HEK293 (cell line): ENCODE data around the gene ARPC2.
A peak's percentile ranks its signal among the peaks of the same experiment; 100 is the strongest.

Experiments used
- CTCF ChIA-PET: fragments of 350-600 bp; formaldehyde crosslinking; extraction: SDS; loops from one replicate; lab custom pipeline; 2021; ENCODE audit warnings: antibody characterized with exemption; lab: Yijun Ruan, JAX
- POLR2A ChIA-PET: fragments of 300-600 bp; formaldehyde crosslinking; extraction: SDS; loops from one replicate; lab custom pipeline; 2020; ENCODE audit warnings: antibody characterized with exemption, inconsistent platforms; lab: Yijun Ruan, JAX
- H3K27ac ChIP-seq: fragments of 200-500 bp; sonication (Bioruptor generic); 2 replicates; pipeline ENCODE4 v1.5.1; 2014; ENCODE audit warnings: low read depth, low read length, control low read depth, inconsistent platforms; ENCODE audit errors: extremely low read depth
- H3K36me3 ChIP-seq, 2 experiments: fragments of 200-500 bp in 1 of 2; sonication (Bioruptor generic) in 1 of 2; 1 replicate in 1 of 2; 2 replicates in 1 of 2; pipeline ENCODE4 v1.5.1; 2014 to 2017; ENCODE audit warnings: inconsistent platforms in 2 of 2, low read length in 2 of 2; ENCODE audit not compliant: control insufficient read depth in 2 of 2, insufficient read depth in 1 of 2
- H3K4me1 ChIP-seq: fragments of 200-500 bp; sonication (Bioruptor generic); 2 replicates; pipeline ENCODE4 v1.5.1; 2014; ENCODE audit warnings: mild to moderate bottlenecking, low read length, inconsistent platforms; ENCODE audit not compliant: control insufficient read depth, insufficient read depth
- H3K4me3 ChIP-seq: 2 replicates; pipeline ENCODE4 v1.5.1; 2011; ENCODE audit warnings: low read depth, mild to moderate bottlenecking, control low read depth, low read length, moderate library complexity
- H3K9me3 ChIP-seq: fragments of 200-500 bp; sonication (Bioruptor generic); 2 replicates; pipeline ENCODE4 v1.5.1; 2014; ENCODE audit warnings: low read depth, low read length, inconsistent platforms; ENCODE audit not compliant: control insufficient read depth, insufficient read depth
- CTCF ChIP-seq: fragments of 450-650 bp; formaldehyde crosslinking; IDR thresholded peaks from 2 replicates; pipeline ENCODE4 v1.5.1; 2016; ENCODE audit warnings: missing biosample characterization, missing genetic modification characterization
- EGR2 ChIP-seq: fragments of 450-650 bp; formaldehyde crosslinking; IDR thresholded peaks from 2 replicates; pipeline ENCODE4 v1.5.1; 2016; ENCODE audit warnings: low read depth, missing biosample characterization, missing genetic modification characterization
- GLI2 ChIP-seq: fragments of 450-650 bp; formaldehyde crosslinking; IDR thresholded peaks from 2 replicates; pipeline ENCODE4; 2017; ENCODE audit warnings: missing biosample characterization, missing genetic modification characterization, low read depth, borderline replicate concordance
- PATZ1 ChIP-seq: fragments of 450-650 bp; formaldehyde crosslinking; IDR thresholded peaks from 2 replicates; pipeline ENCODE4 v1.5.1; 2016; ENCODE audit warnings: missing biosample characterization, missing genetic modification characterization
- PRDM10 ChIP-seq: fragments of 450-650 bp; formaldehyde crosslinking; IDR thresholded peaks from 2 replicates; pipeline ENCODE4 v1.5.1; 2016; ENCODE audit warnings: missing biosample characterization, missing genetic modification characterization
- SP2 ChIP-seq: fragments of 450-650 bp; formaldehyde crosslinking; IDR thresholded peaks from 2 replicates; pipeline ENCODE4 v1.5.1; 2016; ENCODE audit warnings: missing biosample characterization, missing genetic modification characterization
- TSHZ1 ChIP-seq: fragments of 450-650 bp; formaldehyde crosslinking; IDR thresholded peaks from 2 replicates; pipeline ENCODE4 v1.5.1; 2016; ENCODE audit warnings: missing biosample characterization, missing genetic modification characterization, borderline replicate concordance
- ZBTB11 ChIP-seq: fragments of 450-650 bp; formaldehyde crosslinking; conservative IDR thresholded peaks from 2 replicates; pipeline ENCODE4 v1.5.1; 2016; ENCODE audit warnings: low read depth, missing biosample characterization, missing genetic modification characterization
- ZEB2 ChIP-seq: fragments of 450-650 bp; formaldehyde crosslinking; IDR thresholded peaks from 2 replicates; pipeline ENCODE4 v1.5.1; 2016; ENCODE audit warnings: missing biosample characterization, missing genetic modification characterization
- ZFHX2 ChIP-seq: fragments of 450-650 bp; formaldehyde crosslinking; conservative IDR thresholded peaks from 2 replicates; pipeline ENCODE4 v1.5.1; 2016; ENCODE audit warnings: missing biosample characterization, missing genetic modification characterization
- ZNF138 ChIP-seq: fragments of 450-650 bp; formaldehyde crosslinking; IDR thresholded peaks from 2 replicates; pipeline ENCODE4 v1.5.1; 2016; ENCODE audit warnings: missing biosample characterization, missing genetic modification characterization, borderline replicate concordance
- ZNF202 ChIP-seq: fragments of 450-650 bp; formaldehyde crosslinking; IDR thresholded peaks from 2 replicates; pipeline ENCODE4 v1.5.1; 2016; ENCODE audit warnings: missing biosample characterization, missing genetic modification characterization, borderline replicate concordance
- ZNF26 ChIP-seq: fragments of 450-650 bp; formaldehyde crosslinking; IDR thresholded peaks from 2 replicates; pipeline ENCODE4 v1.5.1; 2016; ENCODE audit warnings: missing biosample characterization, missing genetic modification characterization
- ZNF610 ChIP-seq: fragments of 450-650 bp; formaldehyde crosslinking; IDR thresholded peaks from 2 replicates; pipeline ENCODE4 v1.5.1; 2016; ENCODE audit warnings: missing biosample characterization, missing genetic modification characterization, borderline replicate concordance
- ZSCAN5A ChIP-seq: fragments of 450-650 bp; formaldehyde crosslinking; IDR thresholded peaks from 2 replicates; pipeline ENCODE4 v1.5.1; 2016; ENCODE audit warnings: missing biosample characterization, missing genetic modification characterization

The ARPC2 gene

GRCh38 chr2:218216674-218217359 lies at the start of gene ARPC2 (continued):
- TF ChIP-seq PATZ1 (tag by site-specific recombination), result peak; percentile 38
- peak; percentile 78 for TF ChIP-seq ZFHX2 (tag by site-specific recombination)
- peak; percentile 56; the same call in 1 of the 2 replicates for TF ChIP-seq EGR2 (tag by site-specific recombination)
- peak; percentile 88 for TF ChIP-seq SP2
- no peak for TF ChIP-seq ZNF202 (tag by site-specific recombination)

GRCh38 chr2:218168016-218168415 lies 49.0 kb upstream of the ARPC2 start:
- Histone ChIP-seq H3K4me3 (no peak overlapping the region), H3K9me3 (no peaks in the 10 kb centered on the region), H3K4me1 (no peaks in the 10 kb centered on the region), H3K36me3 (no peaks in the 10 kb centered on the region), H3K27ac (no peak overlapping the region)
- CTCF ChIA-PET, result interaction anchor here (0.6 to 2.1 kb wide), 14 partner anchors 8 to 952 kb away, joined by 3 to 13 read pairs (median 3); partner anchors contain the start of genes CXCR2 and PNKD
- POLR2A ChIA-PET, result no interaction called here
- TF ChIP-seq ZBTB11 (no peak), ZSCAN5A (tag by site-specific recombination) (no peak), ZNF138 (tag by site-specific recombination) (no peak), PRDM10 (tag by site-specific recombination) (no peak), CTCF (tag by site-specific recombination) (no peak), ZNF26 (tag by site-specific recombination) (no peak), ZEB2 (no peak), GLI2 (tag by site-specific recombination) (no peak), ZNF610 (tag by site-specific recombination) (no peak), TSHZ1 (tag by site-specific recombination) (no peak)
